K562 (cell line): Measurements from ENCODE around the gene CCL22. TPM values are rescaled to one million over a fixed set of nuclear protein-coding genes. Genes with fewer than 3 reads are reported as not detected.

Experiments
- ATAC-seq: fragments of 200-7000 bp; cut with Tn5 transposase; 3 replicates; pipeline ENCODE4 v1.9.1; 2020; ENCODE audit warnings: moderate library complexity
- BruUV-seq: library from RNA; stranded (reverse); fragments of 400-500 nt; replicated peaks from 2 replicates; lab custom pipeline; 2021; lab: Mats Ljungman, UMichigan
- CTCF ChIA-PET: fragments of 300-600 bp; formaldehyde crosslinking; extraction: SDS; loops from one replicate; lab custom pipeline; 2021; ENCODE audit warnings: low intra/inter-chr PET ratio; lab: Yijun Ruan, JAX
- POLR2A ChIA-PET: fragments of 300-600, 350-650 bp; sonication (Branson Sonifier 250); formaldehyde crosslinking; extraction: SDS; loops from one replicate; lab custom pipeline; 2021; ENCODE audit warnings: antibody characterized with exemption, inconsistent platforms; lab: Yijun Ruan, JAX
- DNase-seq, 4 experiments: peaks; one replicate each; pipeline versions ENCODE4 v3.0.0 to v3.0.0-alpha.2; 2011 to 2018; ENCODE audit warnings: low spot score in 3 of 4, mixed read lengths in 3 of 4; ENCODE audit errors: extremely low read depth in 1 of 4
- FAIRE-seq: peaks from 2 replicates; lab custom pipeline; 2011; peaks lifted over from hg19 to GRCh38; lab: Jason Lieb, UNC
- H2AFZ ChIP-seq: 2 replicates; pipeline ENCODE4 v1.6.0; 2011; ENCODE audit warnings: low read depth, low read length, control low read depth, inconsistent platforms
- H3K27ac ChIP-seq: fragments of 200-600 bp; 3 replicates; pipeline ENCODE4 v1.8.0; 2011; ENCODE audit warnings: low read depth, mild to moderate bottlenecking, control low read depth, inconsistent platforms, low read length, moderate library complexity, mixed read lengths; ENCODE audit errors: extremely low read depth
- H3K27me3 ChIP-seq, 2 experiments: fragments of 300-600 bp in 1 of 2; 2 replicates in 1 of 2; 3 replicates in 1 of 2; pipeline versions ENCODE4 v1.6.0 to v1.8.0; 2011; ENCODE audit warnings: inconsistent platforms in 2 of 2, low read length in 2 of 2, mild to moderate bottlenecking in 1 of 2, mixed read lengths in 1 of 2, moderate library complexity in 1 of 2; ENCODE audit not compliant: control insufficient read depth in 2 of 2, insufficient read depth in 2 of 2
- H3K36me3 ChIP-seq: fragments of 300-600 bp; 3 replicates; pipeline ENCODE4 v1.8.0; 2011; ENCODE audit warnings: mild to moderate bottlenecking, low read length, inconsistent platforms; ENCODE audit not compliant: control insufficient read depth, insufficient read depth
- H3K4me1 ChIP-seq, 2 experiments: fragments of 200-600 bp in 1 of 2; replicated peaks in 1 of 2; 2 replicates in 1 of 2; 3 replicates in 1 of 2; pipeline versions ENCODE4 v1.5.1 to v1.8.0; 2011; ENCODE audit warnings: inconsistent platforms in 2 of 2, low read length in 2 of 2, mild to moderate bottlenecking in 1 of 2, mixed read lengths in 1 of 2, moderate library complexity in 1 of 2; ENCODE audit not compliant: control insufficient read depth in 2 of 2, insufficient read depth in 2 of 2
- H3K4me2 ChIP-seq: 2 replicates; pipeline ENCODE4 v1.6.1; 2011; ENCODE audit warnings: low read length, control low read depth, inconsistent platforms, mixed read lengths; ENCODE audit not compliant: insufficient read depth
- H3K4me3 ChIP-seq: fragments of 200-600 bp; sonication (generic), shearing (Covaris generic); 2 replicates; pipeline ENCODE4 v1.5.1; 2016; ENCODE audit warnings: control low read depth, inconsistent platforms
- H3K79me2 ChIP-seq: fragments of 200-600 bp; 3 replicates; pipeline ENCODE4 v1.8.0; 2011; ENCODE audit warnings: low read length, inconsistent platforms; ENCODE audit not compliant: control insufficient read depth, insufficient read depth
- H3K9ac ChIP-seq, 2 experiments: 2 replicates each; pipeline versions ENCODE4 v1.6.0 to v1.6.1; 2011; ENCODE audit warnings: low read depth in 2 of 2, low read length in 2 of 2, control low read depth in 1 of 2, inconsistent platforms in 1 of 2, mild to moderate bottlenecking in 1 of 2, mixed read lengths in 1 of 2; ENCODE audit not compliant: insufficient read depth in 1 of 2
- H3K9me1 ChIP-seq: one replicate; pipeline ENCODE4 v1.6.0; 2011; ENCODE audit warnings: inconsistent platforms, mild to moderate bottlenecking, low read length, moderate library complexity; ENCODE audit not compliant: control insufficient read depth, insufficient read depth
- H3K9me3 ChIP-seq: replicated peaks from 2 replicates; pipeline ENCODE4 v1.5.1; 2011; ENCODE audit warnings: low read depth, low read length, inconsistent platforms; ENCODE audit not compliant: control insufficient read depth, insufficient read depth
- H4K20me1 ChIP-seq: replicated peaks from 2 replicates; pipeline ENCODE4 v1.6.1; 2011; ENCODE audit warnings: low read length, inconsistent platforms, mixed read lengths; ENCODE audit not compliant: control insufficient read depth, insufficient read depth
- BRD9 ChIP-seq: fragments of 450-650 bp; IDR thresholded peaks from 2 replicates; pipeline ENCODE4 v1.6.1; 2018; ENCODE audit warnings: low read depth; ENCODE audit not compliant: partially characterized antibody
- ELF2 ChIP-seq: fragments of 250-450 bp; sonication (Bioruptor Pico); IDR thresholded peaks from 2 replicates; pipeline ENCODE4 v1.5.0; 2021; ENCODE audit warnings: mild to moderate bottlenecking
- MEIS2 ChIP-seq: fragments of 450-650 bp; IDR thresholded peaks from 2 replicates; pipeline ENCODE4 v1.6.1; 2014; ENCODE audit warnings: mild to moderate bottlenecking; ENCODE audit not compliant: partially characterized antibody
- NR2F6 ChIP-seq: fragments of 450-650 bp; formaldehyde crosslinking; IDR thresholded peaks from 2 replicates; pipeline ENCODE4 v1.4.0; 2020; ENCODE audit warnings: mild to moderate bottlenecking
- NUFIP1 ChIP-seq: fragments of 450-650 bp; IDR thresholded peaks from 2 replicates; pipeline ENCODE4 v1.6.1; 2018; ENCODE audit not compliant: partially characterized antibody
- SMARCE1 ChIP-seq: fragments of 450-650 bp; IDR thresholded peaks from 2 replicates; pipeline ENCODE4 v1.7.1; 2016; ENCODE audit warnings: mild to moderate bottlenecking
- SP2 ChIP-seq: IDR thresholded peaks from 2 replicates; pipeline ENCODE4 v1.6.1; 2011; ENCODE audit warnings: mild to moderate bottlenecking, low read depth, low read length, moderate library complexity; ENCODE audit not compliant: poor library complexity, severe bottlenecking; ENCODE audit errors: extremely low read depth
- ZNF184 ChIP-seq: sonication (generic); formaldehyde crosslinking; IDR thresholded peaks from 2 replicates; pipeline ENCODE4 v1.5.0; 2020; ENCODE audit warnings: missing genetic modification reagents
- ZNF23 ChIP-seq: fragments of 250-450 bp; sonication (Bioruptor Pico); IDR thresholded peaks from 2 replicates; pipeline ENCODE4 v1.4.0; 2020; ENCODE audit warnings: mild to moderate bottlenecking
- ZNF408 ChIP-seq: fragments of 250-450 bp; sonication (Bioruptor Pico); IDR thresholded peaks from 2 replicates; pipeline ENCODE4 v1.4.0; 2020; ENCODE audit warnings: low read depth, mild to moderate bottlenecking, moderate library complexity
- ZNF764 ChIP-seq: fragments of 250-450 bp; sonication (Bioruptor Pico); IDR thresholded peaks from 2 replicates; pipeline ENCODE4 v1.4.0; 2020; ENCODE audit warnings: low read depth, mild to moderate bottlenecking, moderate library complexity
- WGBS: fragments of 100-300 bp; shearing (Covaris generic); methylation state at CpG from one replicate; pipeline ENCODE4 v1.1.6; 2016; ENCODE audit warnings: low coverage, mixed read lengths; ENCODE audit not compliant: insufficient coverage; ENCODE audit errors: missing lambda C conversion rate; 5-methylcytosine and 5-hydroxymethylcytosine counted together
- in situ Hi-C: fragments of 300-500 bp; cut with MboI; formaldehyde crosslinking; loops from 4 replicates; pipeline ENCODE4 v1.15.0; 2018; ENCODE audit warnings: inconsistent platforms, mixed read lengths
- intact Hi-C: fragments of 100-400 bp; cut with micrococcal nuclease; formaldehyde crosslinking; loops from 2 replicates; pipeline ENCODE4 v1.14.2; 2022
- polyA plus RNA-seq, 8 experiments: library from polyadenylated mRNA; depleted of rRNA in 4 of 8; stranded (reverse) in 5 of 8; unstranded in 3 of 8; fragments of >200 nt; fragmentation: Nextera tagmentation in 2 of 8; fragmentation: Illumina TruSeq in 1 of 8; extraction: Ambion mirVana in 2 of 8; extraction: Trizol in 1 of 8; gene quantifications; 2 replicates each; pipeline versions ENCODE4 v1.2.1 to v1.2.3, GENCODE V29; 2011 to 2014; ENCODE audit warnings: inconsistent platforms in 1 of 8, missing spikeins in 1 of 8
- total RNA-seq, 7 experiments: library from RNA; depleted of rRNA in 6 of 7; stranded (reverse); fragments of >200 nt in 6 of 7; fragmentation: Illumina TruSeq in 2 of 7; extraction: Trizol in 2 of 7; gene quantifications; 2 replicates each; pipeline versions ENCODE4 v1.2.1 to v1.2.3, GENCODE V29; 2011 to 2021; ENCODE audit warnings: low replicate concordance in 1 of 7
- TF ChIP-seq, protein P1 (sequence below): fragments of 250-450 bp; sonication (Bioruptor Pico); IDR thresholded peaks from 2 replicates; pipeline ENCODE4 v1.4.0; 2020; ENCODE audit warnings: mild to moderate bottlenecking, moderate library complexity
- TF ChIP-seq, protein P2 (sequence below): fragments of 450-650 bp; IDR thresholded peaks from 2 replicates; pipeline ENCODE4 v1.6.1; 2017; ENCODE audit warnings: antibody characterized with exemption
- TF ChIP-seq, protein P3 (sequence below): IDR thresholded peaks from 3 replicates; pipeline ENCODE4 v1.6.1; 2011; ENCODE audit warnings: borderline replicate concordance, mild to moderate bottlenecking, moderate library complexity; ENCODE audit not compliant: insufficient read length; ENCODE audit errors: extremely low read depth

Gene CCL22
- total and polyA plus RNA-seq, 9 of the 15 experiments (the other 6 are each of a cell fraction or from before 2014, with no cell fraction given) = 0.04 to 0.29 (median 0.06) TPM; not detected in 5

DNA sequence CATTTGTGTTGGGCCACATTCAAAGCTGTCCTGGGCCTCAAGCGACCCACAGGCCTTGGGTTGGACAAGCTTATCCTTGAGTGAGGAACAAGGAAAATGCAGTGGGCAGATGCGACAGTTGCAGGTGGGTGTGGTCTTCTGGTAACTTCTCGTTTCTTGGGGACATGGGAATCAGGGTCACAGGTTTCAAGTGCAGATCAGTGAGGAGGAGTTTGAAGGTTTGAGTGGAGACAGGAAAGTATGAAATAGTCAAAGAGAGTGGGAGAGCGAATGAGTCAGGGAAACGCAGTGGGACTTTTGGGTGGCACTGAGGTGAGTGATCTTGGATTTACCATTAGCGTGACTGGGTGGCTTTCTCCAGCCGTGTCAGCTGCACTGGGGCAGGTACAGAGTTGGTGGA, 15.4 kb upstream of the CCL22 start:
- DNase-seq (no peak), FAIRE-seq (no peak), ATAC-seq (no peak)
- Histone ChIP-seq H3K9ac (no peak overlapping the region), H3K27ac (no peak overlapping the region), H3K79me2 (no peaks in the 10 kb centered on the region), H3K36me3 (no peaks in the 10 kb centered on the region), H3K9me3 (no peaks in the 10 kb centered on the region), H3K4me2 (no peak overlapping the region), H3K4me1 (no peaks in the 10 kb centered on the region; a peak in 1 of 5 replicates), H4K20me1 (no peaks in the 10 kb centered on the region), H3K9me1 (no peaks in the 10 kb centered on the region), H2AFZ (no peak overlapping the region), H3K27me3 (peaks cover 10 to 34% of the 10 kb centered on the region in 2 experiments; a peak in 4 of 5 replicates), H3K4me3 (no peak overlapping the region)
- ChIA-PET CTCF (no interaction called here), POLR2A (interaction anchor here (0.6 kb wide), 1 partner anchor 177 kb away, joined by 3 read pairs; no protein-coding TSS in a partner anchor)
- no TSS peak for BruUV-seq
- in situ Hi-C loops (no loop called here), intact Hi-C loops (no loop called here)
- TF ChIP-seq, protein P1, sequence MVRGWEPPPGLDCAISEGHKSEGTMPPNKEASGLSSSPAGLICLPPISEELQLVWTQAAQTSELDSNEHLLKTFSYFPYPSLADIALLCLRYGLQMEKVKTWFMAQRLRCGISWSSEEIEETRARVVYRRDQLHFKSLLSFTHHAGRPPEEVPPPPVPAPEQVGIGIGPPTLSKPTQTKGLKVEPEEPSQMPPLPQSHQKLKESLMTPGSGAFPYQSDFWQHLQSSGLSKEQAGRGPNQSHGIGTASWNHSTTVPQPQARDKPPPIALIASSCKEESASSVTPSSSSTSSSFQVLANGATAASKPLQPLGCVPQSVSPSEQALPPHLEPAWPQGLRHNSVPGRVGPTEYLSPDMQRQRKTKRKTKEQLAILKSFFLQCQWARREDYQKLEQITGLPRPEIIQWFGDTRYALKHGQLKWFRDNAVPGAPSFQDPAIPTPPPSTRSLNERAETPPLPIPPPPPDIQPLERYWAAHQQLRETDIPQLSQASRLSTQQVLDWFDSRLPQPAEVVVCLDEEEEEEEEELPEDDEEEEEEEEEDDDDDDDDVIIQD (CRISPR knock-in tag) = no peak
- TF ChIP-seq ZNF408 (CRISPR knock-in tag) (no peak), BRD9 (no peak), NUFIP1 (no peak), ELF2 (CRISPR knock-in tag) (no peak), SP2 (no peak), MEIS2 (no peak), ZNF23 (no peak), ZNF764 (no peak), NR2F6 (no peak), SMARCE1 (no peak), ZNF184 (no peak)
- TF ChIP-seq, protein P2, sequence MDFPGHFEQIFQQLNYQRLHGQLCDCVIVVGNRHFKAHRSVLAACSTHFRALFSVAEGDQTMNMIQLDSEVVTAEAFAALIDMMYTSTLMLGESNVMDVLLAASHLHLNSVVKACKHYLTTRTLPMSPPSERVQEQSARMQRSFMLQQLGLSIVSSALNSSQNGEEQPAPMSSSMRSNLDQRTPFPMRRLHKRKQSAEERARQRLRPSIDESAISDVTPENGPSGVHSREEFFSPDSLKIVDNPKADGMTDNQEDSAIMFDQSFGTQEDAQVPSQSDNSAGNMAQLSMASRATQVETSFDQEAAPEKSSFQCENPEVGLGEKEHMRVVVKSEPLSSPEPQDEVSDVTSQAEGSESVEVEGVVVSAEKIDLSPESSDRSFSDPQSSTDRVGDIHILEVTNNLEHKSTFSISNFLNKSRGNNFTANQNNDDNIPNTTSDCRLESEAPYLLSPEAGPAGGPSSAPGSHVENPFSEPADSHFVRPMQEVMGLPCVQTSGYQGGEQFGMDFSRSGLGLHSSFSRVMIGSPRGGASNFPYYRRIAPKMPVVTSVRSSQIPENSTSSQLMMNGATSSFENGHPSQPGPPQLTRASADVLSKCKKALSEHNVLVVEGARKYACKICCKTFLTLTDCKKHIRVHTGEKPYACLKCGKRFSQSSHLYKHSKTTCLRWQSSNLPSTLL = no peak
- TF ChIP-seq, protein P3, sequence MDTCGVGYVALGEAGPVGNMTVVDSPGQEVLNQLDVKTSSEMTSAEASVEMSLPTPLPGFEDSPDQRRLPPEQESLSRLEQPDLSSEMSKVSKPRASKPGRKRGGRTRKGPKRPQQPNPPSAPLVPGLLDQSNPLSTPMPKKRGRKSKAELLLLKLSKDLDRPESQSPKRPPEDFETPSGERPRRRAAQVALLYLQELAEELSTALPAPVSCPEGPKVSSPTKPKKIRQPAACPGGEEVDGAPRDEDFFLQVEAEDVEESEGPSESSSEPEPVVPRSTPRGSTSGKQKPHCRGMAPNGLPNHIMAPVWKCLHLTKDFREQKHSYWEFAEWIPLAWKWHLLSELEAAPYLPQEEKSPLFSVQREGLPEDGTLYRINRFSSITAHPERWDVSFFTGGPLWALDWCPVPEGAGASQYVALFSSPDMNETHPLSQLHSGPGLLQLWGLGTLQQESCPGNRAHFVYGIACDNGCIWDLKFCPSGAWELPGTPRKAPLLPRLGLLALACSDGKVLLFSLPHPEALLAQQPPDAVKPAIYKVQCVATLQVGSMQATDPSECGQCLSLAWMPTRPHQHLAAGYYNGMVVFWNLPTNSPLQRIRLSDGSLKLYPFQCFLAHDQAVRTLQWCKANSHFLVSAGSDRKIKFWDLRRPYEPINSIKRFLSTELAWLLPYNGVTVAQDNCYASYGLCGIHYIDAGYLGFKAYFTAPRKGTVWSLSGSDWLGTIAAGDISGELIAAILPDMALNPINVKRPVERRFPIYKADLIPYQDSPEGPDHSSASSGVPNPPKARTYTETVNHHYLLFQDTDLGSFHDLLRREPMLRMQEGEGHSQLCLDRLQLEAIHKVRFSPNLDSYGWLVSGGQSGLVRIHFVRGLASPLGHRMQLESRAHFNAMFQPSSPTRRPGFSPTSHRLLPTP = no peak
- WGBS = under 1% methylated on average over 7 of the region's 7 CpGs
